OCI-LY7 (cell line): ENCODE measurements around the gene LIN28A.

Experiments
- EZH2phosphoT487 ChIP-seq: fragments of 200-600 bp; sonication (generic); IDR thresholded peaks from 2 replicates; pipeline ENCODE4 v1.6.1; 2018; ENCODE audit warnings: low read depth, borderline replicate concordance, mild to moderate bottlenecking, mixed run types, antibody characterized with exemption, low read length, moderate library complexity, mixed read lengths
- TF ChIP-seq, protein P1 (sequence below): fragments of 200-600 bp; sonication (generic); conservative IDR thresholded peaks from 2 replicates; pipeline ENCODE4 v1.5.1; 2014; ENCODE audit warnings: mild to moderate bottlenecking, antibody characterized with exemption, low read length, moderate library complexity, mixed read lengths

DNA sequence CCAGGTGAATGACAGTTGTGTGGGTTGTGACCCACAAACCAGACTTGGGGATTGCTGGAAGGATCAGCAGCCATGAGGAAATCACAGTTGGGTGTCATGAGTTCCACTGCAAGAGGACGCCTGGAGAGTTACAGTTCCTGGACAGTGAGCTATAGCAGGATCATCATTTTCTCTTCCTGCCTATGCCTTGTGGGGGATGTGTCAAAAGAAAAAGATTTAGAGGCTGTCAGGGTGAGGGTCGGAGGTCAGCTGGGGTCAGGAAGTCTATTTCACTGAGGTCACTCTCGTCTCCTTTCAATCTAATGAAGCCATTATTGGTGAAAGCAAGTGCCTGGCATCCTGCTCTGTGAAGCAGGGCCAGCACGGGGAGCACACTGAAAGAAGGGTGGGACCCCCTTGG is 7.0 kb upstream of the LIN28A start:
- TF ChIP-seq, protein P1, sequence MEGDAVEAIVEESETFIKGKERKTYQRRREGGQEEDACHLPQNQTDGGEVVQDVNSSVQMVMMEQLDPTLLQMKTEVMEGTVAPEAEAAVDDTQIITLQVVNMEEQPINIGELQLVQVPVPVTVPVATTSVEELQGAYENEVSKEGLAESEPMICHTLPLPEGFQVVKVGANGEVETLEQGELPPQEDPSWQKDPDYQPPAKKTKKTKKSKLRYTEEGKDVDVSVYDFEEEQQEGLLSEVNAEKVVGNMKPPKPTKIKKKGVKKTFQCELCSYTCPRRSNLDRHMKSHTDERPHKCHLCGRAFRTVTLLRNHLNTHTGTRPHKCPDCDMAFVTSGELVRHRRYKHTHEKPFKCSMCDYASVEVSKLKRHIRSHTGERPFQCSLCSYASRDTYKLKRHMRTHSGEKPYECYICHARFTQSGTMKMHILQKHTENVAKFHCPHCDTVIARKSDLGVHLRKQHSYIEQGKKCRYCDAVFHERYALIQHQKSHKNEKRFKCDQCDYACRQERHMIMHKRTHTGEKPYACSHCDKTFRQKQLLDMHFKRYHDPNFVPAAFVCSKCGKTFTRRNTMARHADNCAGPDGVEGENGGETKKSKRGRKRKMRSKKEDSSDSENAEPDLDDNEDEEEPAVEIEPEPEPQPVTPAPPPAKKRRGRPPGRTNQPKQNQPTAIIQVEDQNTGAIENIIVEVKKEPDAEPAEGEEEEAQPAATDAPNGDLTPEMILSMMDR: no peak
- TF ChIP-seq EZH2phosphoT487: no peak
